ENCODE results near the gene HNRNPC.

Gene HNRNPC

GRCh38 chr14:21208554-21208953 is 60.7 kb downstream of the HNRNPC start:
- no peak for DNase-seq

- no peak for DNase-seq
Observed at GRCh38 chr14:21206753-21207684, 62.2 kb downstream of the HNRNPC start.

GRCh38 chr14:21205678-21206581 is 63.3 kb downstream of the HNRNPC start:
- DNase-seq, result no peak

- no peak for DNase-seq
Observed at GRCh38 chr14:21205026-21205677, 64.1 kb downstream of the HNRNPC start.

GRCh38 chr14:21204167-21205025 is 64.8 kb downstream of the HNRNPC start:
- DNase-seq, result no peak

- no peak for DNase-seq
Observed at GRCh38 chr14:21203470-21204166, 65.6 kb downstream of the HNRNPC start.

GRCh38 chr14:21202463-21203358 is 66.5 kb downstream of the HNRNPC start:
- no peak for DNase-seq

GRCh38 chr14:21201732-21202462 is 67.3 kb downstream of the HNRNPC start:
- DNase-seq, result no peak

GRCh38 chr14:21200752-21201461 is 68.3 kb downstream of the HNRNPC start:
- DNase-seq, result no peak

- no peak for DNase-seq
Observed at GRCh38 chr14:21199611-21200560, 69.4 kb downstream of the HNRNPC start.

- DNase-seq, result no peak
Observed at GRCh38 chr14:21197418-21198205, 71.6 kb downstream of the HNRNPC start.

GRCh38 chr14:21194597-21194996 is 74.6 kb downstream of the HNRNPC start:
- no peak for DNase-seq

GRCh38 chr14:21192875-21193535 is 76.2 kb downstream of the HNRNPC start:
- DNase-seq, result no peak

- DNase-seq, result no peak
Observed at GRCh38 chr14:21192447-21192822, 76.8 kb downstream of the HNRNPC start.

- DNase-seq, result peak; percentile 74
Observed at GRCh38 chr14:21191809-21192446, 77.3 kb downstream of the HNRNPC start.
